HUES64 (cell line): ENCODE data around the gene MRAP.
"Not testable (repeated sequence)": the region's sequence is repeated elsewhere in the genome, so short reads cannot be mapped to it uniquely, and the experiment has no call there.

Source experiments
- H3K27ac ChIP-seq: 2 replicates; pipeline ENCODE4 v1.7.0; 2013; ENCODE audit warnings: low read depth, low read length, inconsistent platforms
- H3K27me3 ChIP-seq: 2 replicates; pipeline ENCODE4 v1.6.1; 2013; ENCODE audit warnings: mild to moderate bottlenecking, low read length; ENCODE audit not compliant: insufficient read depth
- H3K36me3 ChIP-seq: 2 replicates; pipeline ENCODE4 v1.6.1; 2013; ENCODE audit warnings: mild to moderate bottlenecking, low read length; ENCODE audit not compliant: insufficient read depth
- H3K4me1 ChIP-seq: 2 replicates; pipeline ENCODE4 v1.6.1; 2013; ENCODE audit warnings: mild to moderate bottlenecking, low read length, moderate library complexity; ENCODE audit not compliant: insufficient read depth
- H3K4me3 ChIP-seq: 2 replicates; pipeline ENCODE4 v1.5.1; 2013; ENCODE audit warnings: mild to moderate bottlenecking, low read length, moderate library complexity
- H3K9ac ChIP-seq: 2 replicates; pipeline ENCODE4 v1.6.1; 2013; ENCODE audit warnings: mild to moderate bottlenecking, low read depth, low read length
- H3K9me3 ChIP-seq: 2 replicates; pipeline ENCODE4 v1.6.1; 2013; ENCODE audit warnings: low read depth, low read length; ENCODE audit not compliant: insufficient read depth
- WGBS: fragments of 150-250, 120-280 bp; methylation state at CpG from one replicate; pipeline ENCODE4 v1.1.7; 2013; ENCODE audit warnings: missing lambda C conversion rate; 5-methylcytosine and 5-hydroxymethylcytosine counted together

MRAP gene

DNA sequence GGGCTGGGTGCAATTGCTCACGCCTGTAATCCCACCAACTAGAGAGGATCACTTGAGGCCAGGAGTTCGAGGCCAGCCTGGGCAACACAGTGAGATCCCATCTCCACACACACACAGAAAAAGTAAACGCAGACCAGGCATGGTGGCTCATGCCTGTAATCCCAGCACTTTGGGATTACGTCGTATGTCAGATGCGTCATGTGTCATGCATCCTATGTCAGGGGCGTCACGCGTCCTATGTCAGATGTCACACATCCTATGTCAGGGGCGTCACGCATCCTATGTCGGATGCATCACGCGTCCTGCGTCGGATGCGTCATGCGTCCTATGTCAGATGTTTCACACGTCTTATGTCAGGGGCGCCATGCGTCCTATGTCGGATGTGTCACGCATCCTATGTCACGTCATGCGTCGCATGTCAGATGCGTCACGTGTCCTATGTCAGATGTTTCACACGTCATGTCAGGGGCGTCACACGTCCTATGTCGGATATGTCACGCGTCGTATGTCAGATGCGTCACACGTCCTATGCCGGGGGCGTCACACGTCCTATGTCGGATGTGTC, 1.5 kb downstream of the MRAP start:
- H3K27me3 ChIP-seq, result no peaks in the 10 kb centered on the region
- H3K9ac ChIP-seq, result no peak overlapping the region
- no peak overlapping the region for H3K4me3 ChIP-seq
- WGBS, result 92% methylated on average over 41 of the region's 41 CpGs
- H3K9me3 ChIP-seq, result no peaks in the 10 kb centered on the region
- no peaks in the 10 kb centered on the region for H3K4me1 ChIP-seq
- peaks cover 14% of the 10 kb centered on the region; the same call in 1 of the 2 replicates for H3K36me3 ChIP-seq
- no peak overlapping the region for H3K27ac ChIP-seq

DNA sequence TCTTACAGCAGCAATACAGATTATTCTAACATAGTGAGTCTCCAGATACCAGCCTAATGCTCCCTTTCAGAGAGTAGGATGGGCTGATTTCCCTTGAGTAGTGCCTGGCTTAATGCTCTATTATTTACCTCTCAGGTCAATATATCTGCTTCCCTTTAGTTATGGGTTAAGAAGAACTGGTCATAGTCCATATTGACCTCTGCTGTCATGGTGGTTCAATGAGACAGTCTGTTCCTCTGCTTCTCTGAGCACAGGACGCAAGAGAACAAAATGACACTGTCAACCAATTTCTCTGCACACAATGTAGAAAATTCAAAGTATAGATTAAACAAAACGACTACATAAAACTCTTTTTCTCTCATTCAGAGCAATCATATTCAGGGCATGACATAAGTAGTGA, 2.9 kb downstream of the MRAP start:
- Histone ChIP-seq H3K27ac (no peak overlapping the region), H3K36me3 (peaks cover 14% of the 10 kb centered on the region; the same call in 1 of the 2 replicates), H3K4me3 (no peak overlapping the region), H3K27me3 (no peaks in the 10 kb centered on the region), H3K9me3 (no peaks in the 10 kb centered on the region), H3K9ac (no peak overlapping the region), H3K4me1 (peaks cover 5% of the 10 kb centered on the region; the same call in 1 of the 2 replicates)
- 98% methylated on average over 2 of the region's 2 CpGs for whole genome bisulfite sequencing

DNA sequence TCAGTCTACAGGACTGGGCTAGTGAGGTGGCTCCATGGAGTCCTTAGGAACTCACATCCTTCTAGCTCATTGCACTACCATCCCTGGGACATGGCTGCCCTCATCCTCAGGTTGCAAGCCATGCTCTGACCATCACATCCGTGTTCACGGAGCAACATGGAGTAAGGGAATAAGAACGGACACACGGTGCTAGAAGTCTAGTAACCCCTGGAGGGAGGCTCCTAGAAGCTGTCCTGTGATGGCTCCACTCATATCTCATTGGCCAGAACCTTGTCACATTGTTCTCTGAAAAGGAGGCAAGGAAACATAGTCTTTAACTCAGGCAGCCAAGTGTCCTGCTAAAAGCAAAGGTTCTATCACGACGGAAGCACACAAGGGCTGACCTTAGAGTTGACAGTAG, 3.9 kb downstream of the MRAP start:
- H3K27ac ChIP-seq, result no peak overlapping the region
- peaks cover 14% of the 10 kb centered on the region; the same call in 1 of the 2 replicates for H3K36me3 ChIP-seq
- H3K4me1 ChIP-seq, result peaks cover 5% of the 10 kb centered on the region; the same call in 1 of the 2 replicates
- H3K4me3 ChIP-seq, result no peak overlapping the region
- no peaks in the 10 kb centered on the region for H3K9me3 ChIP-seq
- 91% methylated on average over 6 of the region's 6 CpGs for WGBS
- no peak overlapping the region for H3K9ac ChIP-seq
- no peaks in the 10 kb centered on the region for H3K27me3 ChIP-seq

DNA sequence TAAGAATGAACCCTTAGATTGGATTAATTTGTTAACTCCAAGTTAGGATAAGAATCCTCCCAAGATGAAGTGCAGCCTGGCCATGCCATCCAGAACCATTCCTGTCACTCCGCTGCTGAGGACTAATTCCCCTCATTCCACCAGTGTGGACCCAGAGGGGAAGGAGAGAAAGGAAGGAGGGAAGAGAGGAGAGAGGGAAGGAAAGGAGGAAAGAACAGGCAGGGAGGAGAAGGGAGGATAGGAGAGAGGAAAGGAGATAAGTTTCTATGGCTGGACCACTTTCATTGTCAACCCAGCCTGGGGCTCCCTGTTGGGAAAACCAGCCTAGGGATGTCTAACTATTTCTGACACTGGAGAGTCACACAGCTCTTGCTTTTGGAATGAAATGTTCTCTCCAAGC, 4.7 kb downstream of the MRAP start:
- 100% methylated on average over 1 of the region's 1 CpG for WGBS
- H3K36me3 ChIP-seq, result peaks cover 14% of the 10 kb centered on the region; the same call in 1 of the 2 replicates

DNA sequence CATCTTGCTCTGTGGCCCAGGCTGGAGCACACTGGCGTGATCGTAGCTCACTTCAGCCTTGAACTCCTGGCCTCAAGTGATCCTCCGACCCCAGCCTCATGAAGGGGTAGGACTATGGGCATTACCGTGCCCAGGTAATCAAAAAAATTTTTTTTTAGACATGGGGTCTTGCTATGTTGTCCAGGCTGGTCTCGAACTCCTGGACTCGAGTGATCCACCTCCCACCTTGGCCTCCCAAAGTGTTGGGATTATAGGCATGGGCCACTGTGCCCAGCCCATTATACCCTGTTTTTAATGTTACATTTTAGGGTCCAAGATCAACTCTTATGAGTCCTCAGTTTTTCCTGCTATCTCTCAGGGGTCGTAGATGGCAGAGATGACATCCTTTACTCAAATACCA, 6.3 kb downstream of the MRAP start:
- Histone ChIP-seq H3K9ac (no peak overlapping the region), H3K27me3 (no peaks in the 10 kb centered on the region), H3K4me1 (peaks cover 5% of the 10 kb centered on the region; the same call in 1 of the 2 replicates), H3K4me3 (no peak overlapping the region), H3K36me3 (peaks cover 18% of the 10 kb centered on the region; the same call in 1 of the 2 replicates), H3K27ac (no peak overlapping the region), H3K9me3 (no peaks in the 10 kb centered on the region)
- 94% methylated on average over 7 of the region's 7 CpGs for WGBS

More for the DNA sequence above, 4.7 kb downstream of the MRAP start:
- Histone ChIP-seq H3K9ac (no peak overlapping the region), H3K27ac (no peak overlapping the region), H3K4me3 (no peak overlapping the region), H3K9me3 (no peaks in the 10 kb centered on the region), H3K4me1 (peaks cover 5% of the 10 kb centered on the region; the same call in 1 of the 2 replicates), H3K27me3 (no peaks in the 10 kb centered on the region)

DNA sequence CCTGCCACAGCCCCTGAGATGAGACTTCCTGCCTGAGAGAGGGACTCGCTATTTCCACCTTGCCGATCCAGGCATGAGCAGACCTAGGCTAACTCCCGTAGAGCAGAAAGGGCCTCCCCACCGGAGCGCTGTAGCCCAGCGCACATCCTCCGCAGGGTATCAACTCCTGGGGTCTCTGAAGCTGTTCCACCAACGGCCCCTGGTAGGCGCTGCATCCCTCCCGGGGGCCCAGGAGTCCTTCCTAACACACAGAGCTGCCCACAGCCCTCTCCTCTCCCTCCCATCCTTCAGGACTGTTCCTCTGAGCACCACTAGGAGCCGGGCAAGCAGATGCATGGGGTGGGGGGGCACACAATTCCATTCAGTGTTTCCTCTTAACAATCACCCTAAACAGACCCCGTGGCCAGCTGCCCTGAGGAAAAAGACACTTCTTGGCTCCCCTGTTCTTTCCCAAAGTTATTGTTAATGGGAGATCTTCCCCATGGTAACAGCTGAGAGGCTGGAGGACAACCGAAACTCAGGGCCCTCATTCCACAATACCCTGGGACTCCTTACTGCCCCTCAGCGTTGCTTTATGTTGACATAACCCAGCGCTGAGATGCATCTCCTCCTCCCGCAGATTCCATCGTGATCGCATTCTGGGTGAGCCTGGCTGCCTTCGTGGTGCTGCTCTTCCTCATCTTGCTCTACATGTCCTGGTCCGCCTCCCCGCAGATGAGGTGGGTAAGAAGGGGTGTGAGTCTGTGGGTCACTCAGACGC, 7.5 kb downstream of the MRAP start:
- 70% methylated on average over 22 of the region's 22 CpGs for WGBS
- Histone ChIP-seq H3K27ac (no peak overlapping the region), H3K9me3 (no peaks in the 10 kb centered on the region), H3K27me3 (no peaks in the 10 kb centered on the region), H3K4me3 (no peak overlapping the region), H3K36me3 (0 out of 2 replicates have a peak, but pooled peaks cover 10% of the 10 kb centered on the region), H3K4me1 (peaks cover 5% of the 10 kb centered on the region; the same call in 1 of the 2 replicates), H3K9ac (no peak overlapping the region)

DNA sequence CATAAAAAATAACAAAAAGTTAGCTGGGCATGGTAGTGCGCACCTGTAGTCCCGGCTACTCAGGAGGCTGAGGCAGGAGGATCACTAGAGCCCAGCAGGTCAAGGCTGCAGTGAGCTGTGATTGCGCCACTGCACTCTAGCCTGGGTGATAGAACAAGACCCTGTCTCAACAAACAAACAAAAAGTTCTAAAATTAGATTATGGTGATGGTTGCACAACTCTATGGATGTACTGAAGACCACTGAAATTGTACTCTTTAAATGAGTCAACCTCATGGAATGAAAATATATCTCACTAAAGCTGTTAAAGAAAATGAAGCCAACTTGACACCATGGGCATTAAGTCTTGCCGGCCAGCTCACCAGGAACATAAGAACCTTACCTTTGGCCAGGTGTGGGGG, 9.1 kb downstream of the MRAP start:
- H3K36me3 ChIP-seq, result peaks cover 14% of the 10 kb centered on the region
- H3K9ac ChIP-seq, result no peak overlapping the region
- no peak overlapping the region for H3K4me3 ChIP-seq
- no peaks in the 10 kb centered on the region for H3K9me3 ChIP-seq
- 95% methylated on average over 4 of the region's 4 CpGs for WGBS
- H3K27ac ChIP-seq, result no peak overlapping the region
- no peaks in the 10 kb centered on the region for H3K27me3 ChIP-seq
- H3K4me1 ChIP-seq, result peaks cover 5% of the 10 kb centered on the region; the same call in 1 of the 2 replicates

DNA sequence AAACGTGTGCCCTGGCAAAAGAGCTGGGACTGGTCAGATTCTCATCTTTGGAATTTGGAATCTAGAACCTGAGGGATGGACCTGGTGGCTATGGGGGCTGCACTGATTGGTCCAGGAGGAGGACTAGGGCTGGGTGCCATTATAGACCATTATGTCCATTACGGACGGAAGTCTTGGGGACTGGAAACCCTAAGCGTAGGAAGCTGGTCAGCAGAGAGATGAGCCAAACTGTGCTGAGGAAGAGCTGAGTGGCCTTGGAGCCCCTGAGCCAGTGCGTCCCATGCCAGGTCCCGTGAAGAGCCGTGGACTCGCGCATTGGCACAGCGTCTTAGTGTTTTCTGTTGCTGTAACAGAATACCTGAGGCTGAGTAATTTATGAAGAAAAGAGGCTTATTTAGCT, 10.0 kb downstream of the MRAP start:
- H3K36me3 ChIP-seq, result peaks cover 24% of the 10 kb centered on the region
- H3K9me3 ChIP-seq, result no peaks in the 10 kb centered on the region
- H3K27me3 ChIP-seq, result no peaks in the 10 kb centered on the region
- no peak overlapping the region for H3K9ac ChIP-seq
- 87% methylated on average over 10 of the region's 10 CpGs for WGBS
- no peak overlapping the region for H3K4me3 ChIP-seq
- H3K27ac ChIP-seq, result no peak overlapping the region
- H3K4me1 ChIP-seq, result peaks cover 5% of the 10 kb centered on the region; the same call in 1 of the 2 replicates

DNA sequence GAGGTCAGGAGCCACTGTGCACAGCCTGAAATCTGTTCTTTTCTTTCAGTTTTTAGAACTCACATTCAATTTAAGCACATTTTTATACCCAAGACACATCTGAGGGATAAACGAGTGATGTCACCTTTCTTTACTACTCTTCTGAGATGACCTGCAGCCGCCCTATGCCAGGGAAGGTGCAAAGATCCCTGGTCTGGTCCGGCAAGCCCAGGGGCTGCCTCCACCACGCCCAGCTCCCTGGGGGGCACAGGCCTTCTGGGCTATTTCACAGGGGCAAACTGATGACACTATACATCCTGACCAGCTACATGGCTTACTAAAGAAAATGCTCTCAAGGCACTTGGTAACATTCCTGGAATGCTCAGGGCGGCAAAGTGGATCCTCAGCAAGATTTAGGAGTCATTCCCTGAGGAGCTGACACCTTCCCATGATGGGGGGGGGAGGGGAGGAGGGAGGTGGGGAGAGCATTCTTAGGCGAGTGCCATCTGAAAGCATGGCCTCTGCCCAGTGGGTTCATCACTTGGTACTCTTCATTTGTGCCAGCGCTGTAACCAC, 11.3 kb downstream of the MRAP start:
- Histone ChIP-seq H3K9me3 (no peaks in the 10 kb centered on the region), H3K4me3 (no peak overlapping the region), H3K36me3 (peaks cover 34% of the 10 kb centered on the region), H3K27me3 (no peaks in the 10 kb centered on the region), H3K4me1 (peaks cover 5% of the 10 kb centered on the region; the same call in 1 of the 2 replicates), H3K9ac (no peak overlapping the region), H3K27ac (no peak overlapping the region)
- WGBS, result 92% methylated on average over 7 of the region's 7 CpGs

DNA sequence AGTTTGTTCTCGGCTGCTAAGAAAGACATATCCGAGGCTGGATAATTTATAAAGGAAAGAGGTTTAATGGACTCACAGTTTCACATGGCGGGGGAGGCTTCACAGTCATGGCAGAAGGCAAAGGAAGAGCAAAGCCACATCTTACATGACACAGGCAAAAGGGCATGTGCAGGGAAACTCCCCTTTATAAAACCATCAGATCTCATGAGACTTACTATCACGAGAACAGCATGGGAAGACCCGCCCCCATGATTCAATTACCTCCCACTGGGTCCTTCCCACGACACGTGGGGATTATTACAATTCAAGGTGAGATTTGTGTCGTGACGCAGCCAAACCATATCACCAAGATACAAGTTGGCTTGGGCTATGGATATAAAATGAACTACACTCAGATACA, 12.3 kb downstream of the MRAP start:
- H3K36me3 ChIP-seq, result peaks cover 43% of the 10 kb centered on the region
- not testable (repeated sequence) for H3K4me1 ChIP-seq, H3K9ac ChIP-seq, H3K27ac ChIP-seq, H3K4me3 ChIP-seq, H3K27me3 ChIP-seq, H3K9me3 ChIP-seq
- WGBS, result 91% methylated on average over 9 of the region's 9 CpGs

DNA sequence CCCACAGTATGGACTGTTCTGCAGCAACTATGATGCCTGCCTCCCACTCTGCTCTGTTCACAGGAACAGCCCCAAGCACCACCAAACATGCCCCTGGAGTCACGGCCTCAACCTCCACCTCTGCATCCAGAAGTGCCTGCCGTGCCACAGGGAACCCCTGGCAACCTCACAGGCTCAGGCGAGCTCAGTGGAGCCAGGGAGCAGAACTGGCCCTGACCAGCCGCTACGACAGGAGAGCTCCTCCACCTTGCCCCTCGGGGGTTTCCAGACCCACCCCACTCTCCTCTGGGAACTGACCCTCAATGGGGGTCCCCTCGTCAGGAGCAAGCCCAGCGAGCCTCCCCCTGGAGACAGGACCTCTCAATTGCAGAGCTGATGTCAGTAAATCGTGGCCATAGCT, 13.0 kb downstream of the MRAP start:
- Histone ChIP-seq H3K9ac (no peak overlapping the region), H3K4me1 (no peaks in the 10 kb centered on the region), H3K9me3 (no peaks in the 10 kb centered on the region), H3K36me3 (peaks cover 50% of the 10 kb centered on the region), H3K4me3 (no peak overlapping the region), H3K27ac (no peak overlapping the region), H3K27me3 (no peaks in the 10 kb centered on the region)
- 96% methylated on average over 9 of the region's 9 CpGs for WGBS
